ENCODE measurements around the gene RHOBTB1.
"Not testable (repeated sequence)": the region's sequence is repeated elsewhere in the genome, so short reads cannot be mapped to it uniquely, and the experiment has no call there.

Gene RHOBTB1

DNA sequence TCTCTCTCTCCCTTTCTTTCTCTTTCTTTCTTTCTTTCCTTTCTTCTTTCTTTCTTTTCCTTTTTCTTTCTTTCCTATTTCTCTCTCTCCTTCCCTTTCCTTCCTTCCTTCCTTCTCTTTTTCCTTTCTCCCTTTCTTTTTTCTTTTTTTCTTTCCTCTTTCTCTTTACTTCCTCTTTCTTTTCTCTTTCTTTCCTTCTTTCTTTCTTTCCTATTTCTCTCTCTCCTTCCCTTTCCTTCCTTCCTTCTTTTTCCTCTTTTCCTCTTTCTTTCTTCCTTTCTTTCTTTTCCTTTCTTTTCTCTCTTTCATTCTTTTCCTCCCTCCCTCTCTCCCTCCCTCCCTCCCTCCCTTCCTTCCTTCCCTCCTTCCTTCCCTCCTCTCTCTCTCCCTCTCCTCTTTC lies 81.5 kb downstream of the RHOBTB1 start:
- DNase-seq = no peak

DNA sequence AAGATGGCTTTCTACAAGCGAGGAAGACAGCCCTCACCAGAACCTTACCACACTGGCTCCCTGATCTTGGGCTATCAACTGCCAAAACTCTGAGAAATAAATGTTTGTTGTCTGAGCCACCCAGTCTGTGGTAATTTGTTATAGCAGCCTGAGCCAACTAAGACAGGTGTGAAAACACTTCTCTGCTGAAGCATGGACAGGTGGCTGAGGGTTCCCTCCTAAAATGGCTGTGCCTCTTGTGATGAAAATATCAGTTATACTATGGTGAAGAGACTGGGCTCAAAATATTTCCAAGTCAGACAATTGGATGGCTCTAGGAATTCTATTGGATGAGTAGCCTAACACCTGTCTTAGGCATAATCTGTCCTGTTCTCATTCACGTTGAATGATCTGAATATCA lies 87.6 kb downstream of the RHOBTB1 start:
- DNase-seq = no peak

DNA sequence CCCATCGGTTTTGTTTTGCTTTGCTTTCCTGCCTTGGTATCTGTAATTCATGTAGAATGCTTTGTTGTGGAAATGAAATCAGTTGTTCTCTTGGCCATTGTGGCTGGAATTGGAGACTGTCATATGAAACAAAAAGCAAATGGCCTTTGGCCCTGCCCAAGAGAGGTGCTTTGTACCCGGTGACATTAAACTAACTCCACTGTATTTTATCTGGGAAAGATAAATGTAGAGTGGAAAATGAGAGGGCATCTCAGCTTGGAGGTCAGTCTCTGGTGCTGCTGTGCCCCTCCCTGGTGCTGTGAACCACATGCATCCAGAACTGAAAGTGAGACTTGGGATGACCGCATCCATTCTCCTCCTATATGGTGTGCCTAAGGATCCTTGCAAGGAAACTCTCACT lies 90.3 kb downstream of the RHOBTB1 start:
- no peak for DNase-seq

DNA sequence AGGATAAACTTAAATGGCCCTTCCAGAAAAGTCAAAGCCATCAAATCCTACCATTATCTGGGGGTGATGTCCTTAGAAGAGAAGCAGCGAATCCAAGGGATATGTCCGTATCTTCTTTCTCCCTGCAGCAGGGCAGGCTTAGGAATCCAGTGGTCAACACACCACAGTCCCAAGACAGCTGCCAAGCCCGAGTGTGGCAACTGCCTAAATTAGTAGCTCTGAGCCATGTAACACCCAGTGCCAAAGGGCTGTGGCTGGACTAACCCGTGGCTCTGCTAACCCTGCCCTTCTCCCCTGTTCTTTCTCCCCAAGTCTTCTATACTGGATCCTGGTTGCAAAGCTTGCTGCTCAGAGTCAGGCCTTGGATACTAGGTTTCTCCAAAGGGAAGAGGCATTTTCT lies 90.9 kb downstream of the RHOBTB1 start:
- no peak for DNase-seq

DNA sequence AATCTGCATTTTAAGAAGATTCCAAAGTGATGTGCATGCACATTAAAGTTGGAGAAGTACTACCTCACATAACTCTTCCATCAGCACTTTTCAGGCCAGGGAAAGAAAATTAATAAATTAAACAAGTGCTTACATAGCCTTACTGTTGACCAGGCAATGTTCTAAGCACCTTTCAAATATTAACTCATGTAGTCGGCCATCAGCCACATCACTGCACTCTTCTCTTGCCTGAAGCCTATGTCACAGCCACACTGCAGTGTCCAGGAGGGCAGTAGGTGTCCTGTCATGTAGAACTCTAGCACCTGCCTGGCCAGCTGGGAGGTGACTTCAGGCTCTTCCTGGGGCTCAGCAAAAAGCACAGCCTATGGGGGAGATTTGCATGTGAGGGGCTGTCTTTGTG lies 94.2 kb downstream of the RHOBTB1 start:
- DNase-seq = no peak

DNA sequence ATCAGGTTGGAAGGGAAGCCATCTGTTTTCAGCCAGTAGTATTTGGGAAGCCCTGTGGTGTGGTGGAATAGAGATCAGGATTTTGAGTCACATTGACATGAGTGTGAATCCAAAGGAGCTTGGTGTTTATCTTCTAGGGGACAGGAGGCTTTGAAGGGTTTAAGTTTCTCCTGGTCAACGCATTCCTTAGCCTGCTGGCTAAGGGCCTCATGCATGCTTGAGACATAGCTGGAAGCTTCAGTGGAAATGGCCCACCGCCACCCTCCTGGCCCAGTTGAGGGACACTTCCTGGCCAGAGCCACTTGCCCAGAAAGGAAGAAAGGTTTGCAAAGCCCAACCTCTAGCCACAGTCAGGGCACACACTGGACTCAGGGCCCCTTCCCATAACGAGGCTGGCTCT lies 94.8 kb downstream of the RHOBTB1 start:
- DNase-seq = no peak

DNA sequence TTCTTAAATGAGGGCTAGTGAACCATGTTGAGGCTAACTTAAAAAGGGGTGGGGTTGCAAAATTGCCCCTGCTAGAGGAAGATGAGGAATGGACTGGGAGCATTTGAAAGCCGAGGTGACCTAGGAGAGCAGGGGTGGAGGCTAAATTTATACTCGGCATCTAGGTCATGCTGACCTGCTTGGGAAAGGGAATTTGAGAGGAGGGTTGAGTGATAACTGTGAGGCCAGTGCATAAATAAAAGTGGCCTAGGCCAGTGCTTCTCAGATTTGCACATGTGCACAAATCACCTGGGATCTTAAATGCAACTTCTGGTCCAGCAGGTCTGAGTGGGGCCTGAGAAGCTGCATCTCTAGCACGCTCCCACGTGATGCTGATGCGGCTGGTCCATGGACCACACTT lies 95.3 kb downstream of the RHOBTB1 start:
- no peak for DNase-seq

DNA sequence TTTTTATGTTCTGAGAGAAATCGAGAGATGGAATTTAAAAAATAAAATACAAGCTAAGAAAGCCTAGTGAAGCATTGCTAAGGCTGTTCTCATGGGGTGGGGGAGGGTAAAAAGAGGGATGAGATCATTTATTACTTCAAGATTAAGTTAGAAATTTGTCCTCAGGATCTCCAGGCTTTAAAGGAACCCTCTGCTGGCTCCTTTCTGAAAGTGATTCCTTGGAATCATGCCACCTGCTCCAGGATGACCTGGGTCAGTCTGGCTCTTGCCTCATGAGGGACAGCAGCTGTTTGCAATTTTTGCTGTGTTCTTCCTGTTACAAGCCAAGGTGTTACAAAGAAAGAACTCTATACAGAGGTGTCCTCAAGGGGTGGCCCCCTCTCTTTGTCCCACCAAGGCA lies 95.9 kb downstream of the RHOBTB1 start:
- DNase-seq = no peak

DNA sequence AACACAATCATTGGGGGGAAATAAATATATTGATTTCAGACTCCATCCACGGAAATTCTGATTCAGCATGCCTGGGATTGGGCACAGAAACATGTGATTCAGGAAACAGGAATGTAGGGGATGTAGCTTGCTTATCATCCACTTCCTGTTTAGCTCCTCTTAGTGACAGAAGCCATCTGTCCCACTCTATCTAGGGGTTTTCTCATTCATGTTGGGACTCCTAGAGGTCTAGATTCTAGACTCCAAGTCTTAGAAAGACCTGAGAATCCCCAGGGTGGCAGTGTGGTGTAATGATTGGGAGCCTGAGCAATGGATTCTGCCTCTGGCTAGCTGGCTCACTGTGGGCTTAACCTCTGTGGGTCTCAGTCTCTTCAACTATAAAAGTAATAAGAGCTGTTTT lies 97.8 kb downstream of the RHOBTB1 start:
- DNase-seq = no peak

DNA sequence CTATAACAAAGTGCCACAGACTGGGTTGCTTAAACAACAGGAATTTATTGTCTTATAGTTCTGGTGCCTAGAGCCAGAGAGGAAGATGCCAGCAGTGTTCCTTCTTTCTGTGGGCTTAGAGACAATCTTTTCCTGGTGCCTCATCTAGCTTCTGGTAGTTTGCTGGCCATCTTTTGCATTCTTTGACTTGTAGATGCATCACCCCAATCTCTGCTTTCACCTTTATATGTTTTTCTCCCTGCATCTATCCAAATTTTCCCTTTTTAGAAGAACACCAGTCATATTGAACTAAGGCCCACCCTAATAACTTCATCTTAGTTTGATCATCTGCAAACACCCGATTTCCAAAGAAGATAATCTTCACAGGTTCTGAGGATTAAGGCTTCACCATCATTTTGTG lies 98.9 kb downstream of the RHOBTB1 start:
- no peak for DNase-seq

DNA sequence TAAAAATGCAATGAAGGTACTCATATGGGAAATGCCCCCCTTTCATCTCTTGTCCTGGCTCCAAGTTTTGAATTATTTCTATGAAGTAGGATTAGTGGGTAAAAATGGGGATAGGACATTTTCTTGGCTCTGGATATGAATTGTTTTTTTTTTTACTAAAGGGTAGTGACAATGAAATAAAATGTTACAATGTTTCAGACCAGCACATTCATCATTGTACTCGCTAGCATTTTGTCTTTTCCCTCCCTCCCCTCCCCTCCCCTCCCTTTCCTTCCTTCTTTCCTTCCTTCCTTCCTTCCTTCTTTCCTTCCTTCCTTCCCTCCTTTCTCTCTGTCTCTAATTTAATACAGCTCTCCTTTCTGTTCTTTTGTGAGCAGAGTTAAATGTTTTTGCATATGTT lies 101.3 kb downstream of the RHOBTB1 start:
- no peak for DNase-seq

DNA sequence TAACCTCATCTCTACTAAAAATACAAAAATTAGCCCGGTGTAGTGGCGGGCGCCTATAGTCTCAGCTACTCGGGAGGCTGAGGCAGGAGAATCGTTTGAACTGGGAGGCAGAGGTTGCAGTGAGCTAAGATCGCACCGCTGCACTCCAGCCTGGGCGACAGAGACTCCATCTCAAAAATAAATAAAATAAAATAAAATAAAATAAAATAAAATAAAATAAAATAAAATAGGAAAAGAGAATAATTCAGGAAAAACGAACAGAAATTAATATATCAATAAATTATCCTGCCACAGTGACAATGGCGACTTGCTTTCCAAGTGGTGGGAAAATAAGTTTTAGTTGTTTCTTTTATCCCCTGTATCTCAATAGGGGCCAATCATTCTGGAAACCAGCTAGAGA lies 102.8 kb downstream of the RHOBTB1 start:
- not testable (repeated sequence) for DNase-seq

DNA sequence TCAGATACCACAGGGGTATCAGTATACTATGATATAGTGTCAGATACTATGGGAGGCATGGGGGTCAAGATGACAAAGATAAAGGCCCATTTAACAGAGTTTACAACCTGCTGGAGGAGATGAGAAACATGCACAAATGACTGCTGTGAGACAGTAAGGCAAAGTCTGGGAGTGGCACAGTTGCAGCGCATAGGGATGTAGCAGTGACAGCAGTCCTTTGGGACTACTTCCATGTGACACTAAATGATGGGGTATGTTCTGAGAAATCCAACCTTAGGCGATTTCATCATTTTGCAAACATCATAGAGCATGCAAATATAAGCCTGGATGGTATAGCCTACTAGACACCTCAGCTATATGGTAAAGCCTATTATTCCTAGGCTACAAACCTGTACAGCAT lies 108.9 kb downstream of the RHOBTB1 start:
- no peak for DNase-seq

DNA sequence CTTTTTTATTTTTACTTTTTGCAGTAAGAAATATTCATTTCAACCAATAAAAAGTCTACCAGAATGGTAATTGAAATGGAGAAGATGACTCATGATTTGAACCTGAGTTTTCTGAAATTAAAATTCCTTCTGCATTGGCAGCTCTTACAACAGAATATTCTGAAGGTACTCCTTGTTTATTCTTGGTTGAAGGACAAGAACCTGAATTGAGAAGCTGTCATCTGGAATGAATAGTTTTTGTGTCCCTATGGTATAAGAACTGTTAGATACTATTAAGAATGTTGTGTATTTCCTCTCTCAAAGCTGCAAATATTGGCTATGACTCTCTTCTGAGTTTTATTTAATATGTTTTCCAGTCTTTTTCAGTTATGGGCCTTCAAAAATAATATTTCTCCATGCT lies 109.6 kb downstream of the RHOBTB1 start:
- no peak for DNase-seq

DNA sequence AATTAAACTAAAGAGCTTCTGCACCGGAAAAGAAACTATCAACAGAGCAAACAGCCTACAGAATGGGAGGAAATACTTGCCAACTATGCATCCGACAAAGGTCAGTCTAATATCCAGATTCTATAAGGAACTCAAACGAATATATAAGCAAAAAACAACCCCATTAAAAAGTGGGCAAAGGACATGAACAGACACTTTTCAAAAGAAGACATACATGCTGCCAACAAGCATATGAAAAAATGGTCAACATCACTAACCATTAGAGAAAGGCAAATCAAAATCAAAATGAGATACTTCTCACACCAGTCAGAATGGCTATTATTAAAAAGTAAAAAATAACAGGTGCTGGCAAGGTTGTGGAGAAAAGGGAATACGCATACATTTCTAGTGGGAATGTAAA lies 111.8 kb downstream of the RHOBTB1 start:
- DNase-seq = not testable (repeated sequence)

DNA sequence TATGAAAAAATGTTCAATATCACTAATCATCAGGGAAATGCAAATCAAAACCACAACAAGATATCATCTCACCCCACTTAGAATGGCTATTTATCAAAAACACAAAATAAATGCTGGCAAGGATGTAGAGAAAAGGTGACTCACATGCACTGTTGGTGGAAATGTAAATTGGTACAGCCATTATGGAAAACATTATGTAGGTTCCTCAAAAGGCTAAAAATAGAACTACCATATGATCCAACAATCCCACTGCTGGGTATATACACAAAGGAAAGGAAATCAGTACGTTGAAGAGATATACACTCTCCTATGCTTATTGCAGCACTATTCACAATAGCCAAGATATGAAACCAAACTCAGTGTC lies 115.5 kb downstream of the RHOBTB1 start:
- no peak for DNase-seq

DNA sequence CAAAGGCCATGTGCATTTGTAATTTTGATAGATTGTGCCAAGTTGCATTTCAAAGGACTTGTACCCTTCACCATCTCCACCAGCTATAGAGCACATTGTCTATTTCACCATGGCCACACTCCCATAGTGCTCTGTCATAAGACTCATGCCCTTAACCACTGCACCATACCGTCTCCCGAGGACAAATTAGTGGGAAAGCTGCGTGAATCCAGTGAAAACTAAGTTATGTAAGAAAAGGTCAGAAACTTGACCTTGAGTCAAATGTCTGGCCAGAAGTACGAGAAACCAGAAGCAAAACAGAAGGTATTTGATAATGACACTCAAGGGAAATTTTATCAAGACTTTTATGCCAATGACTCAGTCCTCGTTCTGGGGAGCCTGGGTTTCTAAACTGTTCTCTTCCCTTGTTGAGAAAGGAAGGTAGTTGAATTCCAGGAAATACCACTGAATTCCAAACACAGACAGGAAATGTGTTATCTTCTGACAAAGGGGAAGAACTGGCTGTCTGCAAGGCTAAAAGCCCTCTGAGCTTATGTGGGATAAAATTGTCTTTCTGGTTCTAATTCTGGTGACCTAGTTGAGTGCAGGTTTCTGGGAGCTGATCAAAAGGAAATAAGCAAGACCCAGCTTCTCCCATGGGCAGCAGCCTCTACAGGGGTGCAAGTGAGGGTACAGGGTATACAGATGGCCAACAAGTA lies 116.0 kb downstream of the RHOBTB1 start:
- no peak for DNase-seq

DNA sequence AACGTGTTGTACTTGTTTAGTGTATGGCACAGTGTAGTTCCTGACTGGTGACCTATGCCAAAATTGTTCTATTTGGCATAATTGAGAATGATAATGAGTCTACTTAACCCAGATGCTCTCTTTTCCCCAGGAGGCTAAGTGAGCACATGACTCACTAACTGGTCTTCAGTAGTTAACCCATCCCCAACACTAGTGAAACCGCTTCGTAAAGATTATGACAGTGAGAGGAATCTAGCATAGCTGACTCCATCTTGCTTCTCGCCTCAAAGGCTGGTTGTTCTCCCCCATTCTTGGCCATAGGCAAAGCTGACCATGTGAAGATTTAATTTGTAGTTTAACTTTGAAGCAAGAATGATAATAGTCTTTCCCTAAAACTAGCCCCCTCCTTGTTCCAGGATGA lies 118.5 kb downstream of the RHOBTB1 start:
- DNase-seq = no peak

DNA sequence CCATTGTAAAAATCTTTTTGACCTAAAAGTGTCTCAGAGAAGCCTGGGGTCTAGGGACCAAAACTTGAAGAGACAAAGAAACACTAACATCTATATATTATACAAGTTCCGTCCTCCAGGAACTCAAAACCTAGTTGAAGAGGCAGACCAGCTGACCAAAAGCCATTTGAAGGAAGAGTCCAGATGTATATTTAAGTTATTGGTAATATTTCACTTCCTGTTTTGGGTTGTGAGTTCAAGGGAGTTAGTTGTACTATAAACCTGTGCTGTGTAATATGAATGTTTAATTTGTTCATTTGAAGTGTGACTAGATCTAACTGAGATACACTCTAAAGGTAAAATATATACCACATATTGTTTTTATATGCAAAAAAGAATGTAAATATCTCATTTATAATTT lies 120.7 kb downstream of the RHOBTB1 start:
- DNase-seq = no peak

DNA sequence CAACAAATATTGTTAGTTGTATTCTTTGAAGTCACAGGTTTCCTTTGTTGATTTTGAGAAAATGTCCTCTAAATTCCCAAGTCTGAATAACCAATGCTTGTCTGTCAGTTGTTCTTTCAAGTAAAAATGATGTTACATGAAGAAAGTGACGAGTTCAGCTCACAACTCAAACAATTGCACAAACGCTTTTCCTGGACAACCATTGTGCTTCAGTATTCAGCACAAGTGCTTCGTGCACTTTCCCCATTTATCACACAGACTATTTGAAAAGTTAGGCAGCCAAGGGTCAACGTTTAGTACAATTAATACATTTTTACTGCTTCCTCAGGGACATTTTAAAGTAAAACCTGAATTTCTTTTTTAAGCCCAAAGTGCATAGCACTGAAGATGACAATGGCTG lies 121.2 kb downstream of the RHOBTB1 start:
- DNase-seq = no peak

DNA sequence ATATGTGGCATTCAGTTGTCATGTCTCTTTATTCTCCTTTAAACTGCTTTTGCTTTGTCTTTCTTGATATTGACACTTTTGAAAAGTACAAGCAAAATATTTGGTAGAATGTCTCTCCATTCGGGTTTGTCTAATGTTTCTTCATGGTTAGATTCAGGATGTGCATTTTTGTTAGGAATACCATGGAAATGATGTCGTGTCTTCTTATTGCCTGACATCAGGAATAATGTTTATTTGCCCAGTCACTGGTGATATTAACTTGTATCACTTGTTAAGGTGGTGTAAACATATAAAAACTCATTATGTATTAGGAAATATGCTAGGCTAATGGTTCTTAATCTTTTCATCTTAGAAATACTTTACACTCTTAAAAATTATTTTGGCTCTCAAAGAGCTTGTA lies 122.3 kb downstream of the RHOBTB1 start:
- no peak for DNase-seq

DNA sequence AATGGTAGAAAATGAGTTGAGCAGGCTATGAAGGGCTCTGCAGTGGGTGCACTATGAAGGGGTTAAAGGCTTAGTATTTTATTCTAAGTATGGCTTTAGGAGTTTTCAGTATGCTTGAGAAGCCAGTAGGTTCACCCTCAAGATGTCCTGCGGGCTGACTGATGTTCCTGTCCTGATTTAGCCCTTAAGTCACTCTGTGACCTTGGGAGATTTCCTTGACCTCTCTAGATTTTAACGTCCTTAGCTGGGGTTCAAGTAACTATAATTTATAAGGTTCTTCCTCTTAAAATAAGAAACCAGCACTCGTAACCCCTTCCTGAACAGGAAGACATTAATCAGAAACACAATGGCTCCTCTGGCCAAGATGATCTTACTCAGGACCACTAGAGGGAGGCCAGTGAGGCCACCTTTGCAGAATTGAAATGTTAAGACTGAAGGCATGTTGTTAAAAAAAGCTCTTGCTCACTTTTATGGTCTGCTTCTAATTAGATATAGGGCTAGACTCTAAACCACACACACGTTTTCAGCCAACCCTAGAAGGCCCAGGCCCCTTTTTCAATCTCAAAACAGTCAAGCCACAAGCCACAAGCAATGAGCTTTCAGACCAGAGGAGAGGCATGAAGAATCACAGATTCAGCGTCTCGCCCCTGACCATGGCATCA lies 123.8 kb downstream of the RHOBTB1 start:
- no peak for DNase-seq

Data from right forelimb (tissue), 1 donor.